A673 (cell line): ENCODE results near the gene PYY.

Experiments used
- EZH2 ChIP-seq: fragments of 200-600 bp; sonication (generic); IDR thresholded peaks from 2 replicates; pipeline ENCODE4 v1.6.1; 2017; ENCODE audit warnings: borderline replicate concordance, low read depth, mild to moderate bottlenecking, mixed read lengths, antibody characterized with exemption, low read length; ENCODE audit not compliant: poor library complexity, severe bottlenecking
- TF ChIP-seq, protein P1 (sequence below): fragments of 300-800, 200-600 bp; sonication (generic); conservative IDR thresholded peaks from 2 replicates; pipeline ENCODE4 v1.5.1; 2017; ENCODE audit warnings: low read depth, mild to moderate bottlenecking, antibody characterized with exemption, low read length, moderate library complexity, mixed read lengths

- TF ChIP-seq, protein P1, sequence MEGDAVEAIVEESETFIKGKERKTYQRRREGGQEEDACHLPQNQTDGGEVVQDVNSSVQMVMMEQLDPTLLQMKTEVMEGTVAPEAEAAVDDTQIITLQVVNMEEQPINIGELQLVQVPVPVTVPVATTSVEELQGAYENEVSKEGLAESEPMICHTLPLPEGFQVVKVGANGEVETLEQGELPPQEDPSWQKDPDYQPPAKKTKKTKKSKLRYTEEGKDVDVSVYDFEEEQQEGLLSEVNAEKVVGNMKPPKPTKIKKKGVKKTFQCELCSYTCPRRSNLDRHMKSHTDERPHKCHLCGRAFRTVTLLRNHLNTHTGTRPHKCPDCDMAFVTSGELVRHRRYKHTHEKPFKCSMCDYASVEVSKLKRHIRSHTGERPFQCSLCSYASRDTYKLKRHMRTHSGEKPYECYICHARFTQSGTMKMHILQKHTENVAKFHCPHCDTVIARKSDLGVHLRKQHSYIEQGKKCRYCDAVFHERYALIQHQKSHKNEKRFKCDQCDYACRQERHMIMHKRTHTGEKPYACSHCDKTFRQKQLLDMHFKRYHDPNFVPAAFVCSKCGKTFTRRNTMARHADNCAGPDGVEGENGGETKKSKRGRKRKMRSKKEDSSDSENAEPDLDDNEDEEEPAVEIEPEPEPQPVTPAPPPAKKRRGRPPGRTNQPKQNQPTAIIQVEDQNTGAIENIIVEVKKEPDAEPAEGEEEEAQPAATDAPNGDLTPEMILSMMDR: no peak
- no peak for TF ChIP-seq EZH2
Observed at GRCh38 chr17:44000141-44000860, 46.6 kb upstream of the PYY start.
